ENCODE measurements around the gene SELL.

DNA sequence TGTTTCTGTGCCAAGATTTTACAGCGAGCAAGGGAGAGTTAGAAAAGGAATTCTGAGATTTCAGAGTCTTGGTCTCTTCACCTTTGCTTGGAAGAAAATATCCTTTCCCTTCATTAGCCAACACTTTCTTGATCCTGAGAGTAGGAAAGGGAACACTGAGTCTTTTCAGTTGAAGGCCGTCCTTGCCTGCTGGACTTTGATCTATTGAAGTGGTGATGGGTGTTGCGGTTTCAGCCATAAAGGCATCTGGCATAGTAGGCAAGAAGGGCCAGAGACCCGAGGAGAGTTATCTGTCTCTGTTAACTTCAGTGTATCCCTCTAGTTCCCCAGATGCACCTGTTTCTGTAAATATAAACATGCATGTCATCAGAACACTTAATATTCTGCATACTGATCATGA is 12.7 kb upstream of the SELL start:
- TF ChIP-seq, protein P1, sequence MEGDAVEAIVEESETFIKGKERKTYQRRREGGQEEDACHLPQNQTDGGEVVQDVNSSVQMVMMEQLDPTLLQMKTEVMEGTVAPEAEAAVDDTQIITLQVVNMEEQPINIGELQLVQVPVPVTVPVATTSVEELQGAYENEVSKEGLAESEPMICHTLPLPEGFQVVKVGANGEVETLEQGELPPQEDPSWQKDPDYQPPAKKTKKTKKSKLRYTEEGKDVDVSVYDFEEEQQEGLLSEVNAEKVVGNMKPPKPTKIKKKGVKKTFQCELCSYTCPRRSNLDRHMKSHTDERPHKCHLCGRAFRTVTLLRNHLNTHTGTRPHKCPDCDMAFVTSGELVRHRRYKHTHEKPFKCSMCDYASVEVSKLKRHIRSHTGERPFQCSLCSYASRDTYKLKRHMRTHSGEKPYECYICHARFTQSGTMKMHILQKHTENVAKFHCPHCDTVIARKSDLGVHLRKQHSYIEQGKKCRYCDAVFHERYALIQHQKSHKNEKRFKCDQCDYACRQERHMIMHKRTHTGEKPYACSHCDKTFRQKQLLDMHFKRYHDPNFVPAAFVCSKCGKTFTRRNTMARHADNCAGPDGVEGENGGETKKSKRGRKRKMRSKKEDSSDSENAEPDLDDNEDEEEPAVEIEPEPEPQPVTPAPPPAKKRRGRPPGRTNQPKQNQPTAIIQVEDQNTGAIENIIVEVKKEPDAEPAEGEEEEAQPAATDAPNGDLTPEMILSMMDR (IDR thresholded peaks at IDR 0.05) = no peak
- TF ChIP-seq POLR2A (IDR thresholded peaks at IDR 0.05) = no peak

All from breast epithelium (tissue), 3 donors.